HG03103 (cell line): Measurements from ENCODE around the gene PAFAH1B2.
"Not testable (repeated sequence)": the region's sequence is repeated elsewhere in the genome, so short reads cannot be mapped to it uniquely, and the experiment has no call there.

Experiments used
- ATAC-seq: cut with Tn5 transposase; IDR thresholded peaks from one replicate; pipeline ENCODE4 v1.9.1; 2021; ENCODE audit warnings: low read depth; ENCODE audit not compliant: unreplicated experiment

The PAFAH1B2 gene

DNA sequence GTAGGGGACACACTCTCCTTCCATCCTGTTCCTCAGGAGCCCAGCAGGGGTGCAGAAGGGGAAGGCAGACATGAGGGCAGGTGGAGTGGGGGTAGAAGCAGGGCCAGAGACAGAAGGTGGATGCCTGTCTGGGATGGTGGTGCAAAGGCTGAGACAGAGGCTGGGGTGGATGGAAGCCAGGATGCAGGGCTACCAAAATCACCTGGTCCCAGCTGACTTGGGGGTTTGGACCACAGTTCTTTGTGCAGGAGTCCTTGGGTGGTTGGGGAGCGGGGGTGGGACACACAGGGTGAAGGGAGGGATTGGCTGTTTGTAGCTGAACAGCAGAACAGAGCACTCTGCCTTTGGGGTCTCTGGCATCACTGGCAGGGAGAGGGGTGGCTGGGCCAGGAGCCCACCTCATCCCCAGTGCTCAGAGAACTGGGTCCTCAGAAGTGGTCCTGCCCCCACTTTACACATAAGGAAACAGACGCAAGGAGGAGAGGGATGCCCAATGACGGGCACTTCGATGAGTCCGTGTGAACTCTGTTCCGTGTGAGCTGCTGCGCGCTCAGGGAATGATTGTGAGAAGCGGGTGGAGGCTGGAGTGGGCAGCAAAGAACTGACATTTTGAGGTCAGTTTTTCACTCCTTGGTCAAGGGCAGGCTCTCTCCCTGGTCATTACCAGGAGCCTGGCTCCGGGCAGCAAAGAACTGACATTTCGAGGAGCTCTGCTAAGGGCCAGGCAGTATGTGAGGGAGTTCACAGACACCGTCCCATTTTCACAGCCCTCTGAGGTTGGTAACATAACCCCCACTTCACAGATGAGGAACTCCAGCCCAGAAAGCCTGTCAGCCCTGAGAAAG lies 56.9 kb downstream of the PAFAH1B2 start:
- no peak for ATAC-seq

DNA sequence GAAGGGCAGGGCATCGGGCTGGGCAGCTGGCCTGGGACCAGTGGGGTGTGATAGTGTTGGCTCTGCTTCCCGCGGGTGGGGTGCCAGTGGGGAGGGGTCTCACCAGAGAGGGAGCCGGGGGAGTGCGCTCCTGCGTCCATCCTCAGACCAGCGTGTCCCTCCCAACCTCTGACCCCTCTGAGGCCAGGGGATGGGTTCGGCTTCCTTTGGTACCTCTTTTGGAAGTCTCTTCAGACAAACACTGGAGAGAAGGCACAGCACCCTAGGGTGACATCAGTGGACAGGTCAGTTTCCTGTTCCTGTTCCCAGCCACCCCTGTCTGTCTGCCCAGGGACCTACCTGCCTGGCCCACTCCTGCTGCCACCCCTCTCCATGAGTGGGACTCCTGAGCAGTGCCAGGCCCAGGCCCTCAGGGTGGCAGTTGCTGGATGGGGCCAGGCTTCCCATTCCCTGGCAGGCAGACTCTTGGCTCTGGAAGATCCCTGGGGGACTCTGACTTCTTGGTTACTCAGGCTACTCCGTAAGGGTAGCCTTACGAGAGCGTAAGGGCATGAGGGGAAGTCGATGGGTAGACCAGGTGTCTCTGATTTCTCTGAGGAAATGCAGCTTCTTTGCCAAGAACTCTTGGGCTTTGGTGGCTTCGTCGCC lies 57.7 kb downstream of the PAFAH1B2 start:
- ATAC-seq = no peak

DNA sequence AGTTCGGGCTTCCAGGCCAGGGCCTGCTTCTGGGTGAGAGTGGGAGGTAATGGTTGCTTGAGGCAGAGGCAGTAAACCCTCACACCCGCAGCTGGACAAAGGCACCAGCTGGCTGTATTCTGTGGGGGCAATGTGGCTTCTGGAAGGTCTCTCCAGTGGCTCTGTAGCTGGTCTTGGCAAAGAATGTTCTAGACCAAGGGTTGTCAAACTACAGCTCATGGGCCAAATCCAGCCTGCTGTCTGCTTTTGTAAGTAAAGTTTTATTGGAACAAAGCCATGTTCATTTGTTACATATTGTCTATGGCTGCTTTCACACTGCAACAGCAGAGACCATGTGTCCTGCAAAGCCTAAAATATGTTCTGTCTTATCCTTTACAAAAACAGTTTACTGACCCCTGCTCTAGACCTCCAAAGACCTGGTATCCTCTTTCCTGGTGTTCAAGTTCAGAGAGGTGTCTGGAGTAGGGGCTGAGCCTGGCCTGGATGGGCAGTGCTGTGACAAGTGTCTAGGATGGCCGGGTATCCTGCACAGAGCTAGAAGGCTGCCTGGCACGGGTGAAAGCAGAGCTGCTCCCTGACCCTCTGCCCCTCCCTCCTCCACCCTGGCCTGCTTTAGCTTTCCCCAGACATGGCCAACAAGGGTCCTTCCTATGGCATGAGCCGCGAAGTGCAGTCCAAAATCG lies 58.4 kb downstream of the PAFAH1B2 start:
- no peak for ATAC-seq

DNA sequence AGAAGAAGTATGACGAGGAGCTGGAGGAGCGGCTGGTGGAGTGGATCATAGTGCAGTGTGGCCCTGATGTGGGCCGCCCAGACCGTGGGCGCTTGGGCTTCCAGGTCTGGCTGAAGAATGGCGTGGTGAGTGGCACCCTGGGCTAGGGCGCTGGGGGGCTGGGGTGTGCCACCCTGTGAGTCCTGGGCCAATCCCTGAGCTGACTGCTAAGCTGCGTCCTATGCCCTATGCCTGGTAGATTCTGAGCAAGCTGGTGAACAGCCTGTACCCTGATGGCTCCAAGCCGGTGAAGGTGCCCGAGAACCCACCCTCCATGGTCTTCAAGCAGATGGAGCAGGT lies 59.0 kb downstream of the PAFAH1B2 start:
- no peak for ATAC-seq

DNA sequence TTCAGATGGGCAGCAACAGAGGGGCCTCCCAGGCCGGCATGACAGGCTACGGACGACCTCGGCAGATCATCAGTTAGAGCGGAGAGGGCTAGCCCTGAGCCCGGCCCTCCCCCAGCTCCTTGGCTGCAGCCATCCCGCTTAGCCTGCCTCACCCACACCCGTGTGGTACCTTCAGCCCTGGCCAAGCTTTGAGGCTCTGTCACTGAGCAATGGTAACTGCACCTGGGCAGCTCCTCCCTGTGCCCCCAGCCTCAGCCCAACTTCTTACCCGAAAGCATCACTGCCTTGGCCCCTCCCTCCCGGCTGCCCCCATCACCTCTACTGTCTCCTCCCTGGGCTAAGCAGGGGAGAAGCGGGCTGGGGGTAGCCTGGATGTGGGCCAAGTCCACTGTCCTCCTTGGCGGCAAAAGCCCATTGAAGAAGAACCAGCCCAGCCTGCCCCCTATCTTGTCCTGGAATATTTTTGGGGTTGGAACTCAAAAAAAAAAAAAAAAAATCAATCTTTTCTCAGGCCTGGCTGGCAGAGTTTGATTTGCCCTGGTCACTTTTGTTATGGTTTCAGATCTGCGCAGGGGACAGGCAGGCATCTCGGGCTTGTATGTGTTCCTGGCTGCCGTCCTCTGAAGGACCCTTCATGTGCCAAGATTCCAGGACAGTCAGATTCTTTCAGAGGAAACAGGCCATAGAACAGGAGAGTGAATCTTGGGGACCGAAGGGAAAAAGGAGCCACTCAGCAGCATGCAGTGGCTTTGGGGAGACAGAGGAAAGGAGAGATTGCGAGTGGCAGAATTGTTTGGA lies 60.4 kb downstream of the PAFAH1B2 start:
- ATAC-seq = no peak

DNA sequence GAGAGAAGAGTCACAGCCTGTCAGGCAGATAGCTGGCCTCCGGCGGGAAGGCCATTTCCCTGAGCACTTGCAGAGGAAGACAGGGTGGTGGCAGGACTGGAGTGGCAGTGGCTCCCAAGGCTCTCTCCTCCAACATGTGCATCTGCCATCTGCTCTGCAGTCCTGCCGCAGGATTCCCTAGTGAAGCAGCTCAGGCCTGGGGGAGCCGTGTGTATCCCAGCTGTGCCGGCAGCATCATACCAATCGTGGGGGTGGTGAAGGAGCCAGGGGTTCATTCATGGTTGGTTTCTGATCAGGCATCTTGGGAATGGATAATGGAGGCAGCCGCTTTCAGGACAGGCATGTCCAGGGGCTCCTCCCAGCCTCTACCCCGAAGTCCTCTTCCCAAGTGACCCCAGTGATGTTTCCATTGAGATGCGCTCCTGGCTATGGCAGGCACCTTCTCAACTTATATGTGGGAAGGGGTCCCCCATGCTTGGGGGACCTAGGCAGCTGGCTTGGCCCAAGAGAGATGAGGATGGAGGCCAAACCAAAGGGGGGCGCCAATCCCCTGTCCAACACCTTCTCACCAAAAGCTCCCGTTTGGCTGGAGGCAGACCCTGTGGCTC lies 61.2 kb downstream of the PAFAH1B2 start:
- no peak for ATAC-seq

DNA sequence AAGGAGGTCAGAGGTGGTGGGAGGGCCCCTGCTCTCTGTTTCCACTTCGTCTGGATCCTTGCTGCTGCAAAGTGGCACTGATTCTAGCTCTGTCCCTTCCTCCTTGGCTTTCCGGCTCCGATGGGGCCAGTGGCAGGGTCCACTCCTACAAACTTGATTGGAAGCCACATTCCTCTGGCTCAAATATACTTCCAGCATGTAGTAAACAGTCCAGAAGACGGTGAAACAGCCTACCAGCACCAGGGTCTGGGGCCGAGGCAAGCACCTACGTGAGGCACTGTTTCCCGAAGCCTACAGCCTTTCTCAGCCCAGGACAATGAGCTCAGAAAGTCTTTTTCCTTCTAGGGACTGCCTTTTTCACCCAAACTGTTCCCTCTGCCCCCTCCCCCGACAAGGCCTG lies 62.0 kb downstream of the PAFAH1B2 start:
- ATAC-seq = not testable (repeated sequence)

DNA sequence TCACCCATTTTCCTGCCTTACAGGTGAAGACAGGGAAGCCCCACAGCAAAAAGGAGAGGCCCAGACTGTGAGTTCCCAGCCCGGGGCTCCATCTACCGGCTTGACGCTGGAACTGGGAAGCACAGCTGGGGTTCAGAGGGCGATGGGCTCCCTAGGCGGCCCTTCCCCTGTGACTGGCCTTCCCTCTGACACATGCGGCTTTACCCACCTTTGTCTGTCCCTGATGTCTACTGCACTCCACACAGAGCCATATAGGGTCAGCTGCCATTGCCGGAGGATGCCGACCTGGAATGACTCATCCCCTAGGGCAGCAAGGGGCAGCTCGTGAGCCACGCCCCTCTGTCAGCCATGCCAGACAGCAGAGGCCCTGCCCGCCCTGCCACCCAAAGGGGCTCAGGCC lies 62.8 kb downstream of the PAFAH1B2 start:
- ATAC-seq = not testable (repeated sequence)

DNA sequence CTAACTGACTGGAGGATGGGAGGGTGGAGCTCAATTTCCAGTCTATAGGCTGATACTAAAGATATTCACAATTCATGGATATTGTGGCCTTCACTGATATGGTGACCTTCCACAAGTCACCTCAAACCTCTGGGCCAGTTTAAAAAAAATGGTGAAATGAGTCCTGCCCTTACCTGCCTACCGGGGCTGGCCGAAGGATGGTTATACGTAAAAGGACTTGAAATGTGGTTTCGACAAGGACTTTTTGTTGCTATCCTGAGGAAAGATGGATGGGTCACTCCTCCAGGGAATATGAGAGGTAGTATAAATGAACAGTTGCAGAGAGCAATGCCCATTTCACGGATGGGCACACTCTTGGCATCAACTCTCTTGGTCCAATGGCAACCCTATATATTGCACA lies 63.4 kb downstream of the PAFAH1B2 start:
- ATAC-seq = not testable (repeated sequence)

DNA sequence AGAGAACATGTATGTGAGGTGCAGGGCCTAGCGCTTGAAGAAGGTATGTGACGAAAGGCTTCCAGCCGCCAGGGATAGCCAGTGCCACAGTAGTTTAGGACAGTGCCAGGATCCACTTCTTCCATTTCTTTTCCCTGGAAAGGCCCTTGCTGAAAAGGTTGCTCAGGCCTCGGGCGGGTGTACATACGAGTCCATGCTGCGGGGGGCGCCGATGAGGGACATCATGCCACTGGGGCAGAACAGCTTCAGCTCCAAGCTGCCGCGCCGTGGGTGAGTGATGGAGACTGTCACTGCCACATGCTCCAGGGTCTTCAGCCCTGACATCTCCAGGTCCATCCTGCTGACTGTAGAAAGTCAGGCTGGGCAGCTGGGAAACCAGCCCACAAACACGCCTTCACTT lies 64.6 kb downstream of the PAFAH1B2 start:
- ATAC-seq = not testable (repeated sequence)

DNA sequence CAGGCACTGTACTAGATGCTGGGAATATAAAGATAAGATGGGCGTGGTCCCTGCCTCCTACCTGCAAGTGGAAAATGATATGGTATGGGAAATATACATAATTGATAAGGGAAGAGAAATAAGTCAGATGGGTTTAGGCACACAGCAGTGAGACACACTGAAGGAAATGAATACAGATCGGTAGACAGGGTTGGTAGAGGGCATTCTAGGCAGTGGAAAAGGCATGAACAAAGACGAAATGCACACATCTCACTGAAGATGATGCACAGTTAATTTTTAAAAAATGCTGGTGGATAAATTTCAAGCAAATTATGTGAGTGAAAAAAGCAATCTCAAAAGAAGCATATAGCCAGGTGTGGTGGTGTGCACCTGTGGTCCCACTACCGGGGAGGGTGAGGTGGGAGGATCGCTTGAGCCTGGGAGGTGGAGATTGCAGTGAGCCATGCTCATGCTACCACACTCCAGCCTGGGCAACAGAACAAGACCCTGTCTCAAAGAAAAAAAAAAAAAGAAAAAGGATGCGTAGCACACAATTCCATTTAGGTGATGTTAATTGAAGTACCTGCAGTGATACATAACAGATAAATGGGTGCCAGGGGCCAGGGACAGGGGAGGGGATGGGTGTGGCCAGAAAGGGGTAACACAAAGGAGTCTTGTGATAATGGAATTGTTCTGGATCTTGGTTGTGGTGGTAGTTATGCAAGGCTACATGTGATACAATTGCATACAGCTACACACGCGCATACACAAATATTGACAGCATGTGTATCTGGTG lies 65.5 kb downstream of the PAFAH1B2 start:
- not testable (repeated sequence) for ATAC-seq

DNA sequence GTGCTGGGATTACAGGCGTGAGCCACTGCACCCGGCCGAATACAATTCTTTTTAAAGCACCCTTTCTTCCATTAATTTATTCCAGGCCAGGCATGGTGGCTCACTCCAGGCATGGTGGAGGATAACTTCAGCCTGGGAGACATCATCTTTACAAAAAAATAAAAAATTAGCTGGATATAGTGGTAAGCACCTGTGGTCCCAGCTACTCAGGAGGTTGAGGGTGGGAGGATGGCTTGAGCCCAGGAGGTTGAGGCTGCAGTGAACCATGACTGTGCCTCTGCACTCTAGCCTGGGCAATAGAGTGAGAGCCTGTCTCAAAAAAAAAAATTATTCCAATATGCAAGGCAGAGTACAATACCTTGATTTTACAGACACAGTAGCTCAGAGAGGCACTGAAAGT lies 66.5 kb downstream of the PAFAH1B2 start:
- ATAC-seq = no peak

DNA sequence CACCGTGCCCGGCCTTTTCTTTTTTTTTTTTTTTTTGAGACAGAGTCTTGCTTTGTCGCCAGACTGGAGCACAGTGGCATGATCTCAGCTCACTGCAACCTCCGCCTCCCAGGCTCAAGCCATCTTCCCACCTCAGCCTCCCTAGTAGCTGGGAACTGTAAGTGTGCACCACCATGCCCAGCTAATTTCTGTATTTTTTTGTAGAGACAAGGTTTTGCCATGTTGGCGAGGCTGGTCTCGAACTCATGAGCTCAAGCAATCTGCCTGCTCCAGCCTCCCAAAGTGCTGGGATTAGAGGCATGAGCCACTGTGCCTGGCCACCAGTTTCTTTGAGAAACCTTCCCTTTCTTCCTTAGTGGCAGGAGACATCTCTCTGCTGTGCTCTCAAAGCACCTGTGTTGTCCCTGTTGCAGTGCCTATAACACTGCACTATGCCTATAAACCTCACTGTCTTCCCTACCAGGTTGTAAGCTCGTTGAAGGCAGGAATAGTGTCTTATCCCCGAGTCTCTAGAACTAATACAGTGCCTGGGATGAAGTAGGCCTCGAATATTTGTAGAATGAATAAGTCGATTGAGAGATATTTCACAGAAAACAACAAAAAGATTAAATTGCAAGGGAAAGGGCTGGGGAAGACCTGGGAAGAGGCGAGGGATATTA lies 68.7 kb downstream of the PAFAH1B2 start:
- no peak for ATAC-seq

DNA sequence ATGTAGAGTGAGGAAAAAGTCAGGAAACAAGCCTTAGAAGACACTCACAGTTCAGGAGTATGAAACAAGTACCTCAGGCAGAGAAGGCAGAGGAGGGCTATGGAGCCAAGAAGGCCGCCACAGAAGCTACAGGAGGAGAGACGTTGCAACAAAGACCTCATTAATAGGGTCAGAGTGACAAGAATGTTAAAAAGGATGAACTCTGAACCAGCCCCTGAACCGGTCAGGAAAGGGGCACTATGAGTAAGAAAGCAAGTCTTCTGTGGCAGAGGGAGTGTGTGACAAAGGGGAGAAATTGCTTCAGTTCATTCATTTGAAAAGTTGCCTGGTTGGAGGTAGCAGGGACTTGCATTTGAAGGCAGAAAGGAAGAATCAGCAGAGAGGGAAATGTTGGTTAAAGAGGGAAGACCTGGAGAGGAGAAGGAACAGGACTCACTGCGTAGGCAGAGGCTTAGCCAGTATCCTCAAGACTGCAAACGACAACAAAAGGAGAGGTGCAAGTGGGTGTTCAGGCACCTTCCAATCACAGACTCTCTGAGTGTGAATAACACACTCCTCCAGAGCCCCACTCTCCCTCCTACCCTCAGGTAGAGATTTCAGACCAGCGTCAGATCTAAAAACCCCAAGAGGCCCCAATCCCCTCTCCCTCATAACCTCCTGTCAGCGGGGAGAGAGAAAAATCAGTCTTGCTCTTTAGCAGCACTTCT lies 70.5 kb downstream of the PAFAH1B2 start:
- no peak for ATAC-seq

DNA sequence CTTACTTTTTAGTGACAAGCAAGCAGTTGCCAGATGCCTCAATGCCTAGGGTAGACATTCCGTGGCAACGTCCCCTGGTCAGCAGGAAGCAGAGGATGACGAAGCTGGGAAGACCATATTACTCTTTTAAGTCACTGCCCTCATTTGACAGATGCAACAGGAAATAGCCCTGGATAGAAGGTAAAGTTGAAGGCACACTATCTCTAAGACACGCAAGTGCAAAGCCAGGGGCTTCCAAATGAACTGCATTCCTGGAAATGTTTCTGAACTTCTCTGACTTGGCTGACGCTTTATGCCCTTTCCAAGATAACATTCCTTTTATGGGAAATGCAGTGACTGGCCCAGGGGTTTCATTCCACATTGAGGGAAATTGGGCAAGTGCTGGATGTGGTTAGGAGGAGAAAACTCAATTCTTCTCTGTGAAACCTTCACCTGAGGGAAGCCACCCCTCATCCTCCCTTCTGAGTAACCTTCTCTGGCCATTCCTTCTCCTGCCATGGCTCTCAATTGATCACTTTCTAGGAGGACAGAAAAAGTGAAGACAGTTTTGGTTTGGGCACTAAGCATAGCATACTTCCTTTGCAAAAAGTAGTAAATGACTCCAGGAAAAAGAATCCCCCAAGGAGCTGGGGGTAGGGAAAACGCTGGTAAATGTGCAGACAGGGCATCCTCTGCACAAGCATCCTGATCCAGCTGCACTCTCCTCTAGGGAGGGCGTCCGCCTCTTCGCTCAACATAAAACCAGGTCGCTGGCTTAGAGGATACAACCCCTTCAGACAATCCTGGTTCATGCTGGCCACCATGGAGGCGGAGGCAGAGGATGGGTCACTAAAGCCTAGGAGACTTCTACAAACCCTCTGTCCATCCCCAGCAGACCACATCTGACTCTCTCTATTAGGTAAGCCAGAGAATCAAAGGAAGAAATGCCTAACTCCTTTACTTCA lies 73.3 kb downstream of the PAFAH1B2 start:
- ATAC-seq = no peak

DNA sequence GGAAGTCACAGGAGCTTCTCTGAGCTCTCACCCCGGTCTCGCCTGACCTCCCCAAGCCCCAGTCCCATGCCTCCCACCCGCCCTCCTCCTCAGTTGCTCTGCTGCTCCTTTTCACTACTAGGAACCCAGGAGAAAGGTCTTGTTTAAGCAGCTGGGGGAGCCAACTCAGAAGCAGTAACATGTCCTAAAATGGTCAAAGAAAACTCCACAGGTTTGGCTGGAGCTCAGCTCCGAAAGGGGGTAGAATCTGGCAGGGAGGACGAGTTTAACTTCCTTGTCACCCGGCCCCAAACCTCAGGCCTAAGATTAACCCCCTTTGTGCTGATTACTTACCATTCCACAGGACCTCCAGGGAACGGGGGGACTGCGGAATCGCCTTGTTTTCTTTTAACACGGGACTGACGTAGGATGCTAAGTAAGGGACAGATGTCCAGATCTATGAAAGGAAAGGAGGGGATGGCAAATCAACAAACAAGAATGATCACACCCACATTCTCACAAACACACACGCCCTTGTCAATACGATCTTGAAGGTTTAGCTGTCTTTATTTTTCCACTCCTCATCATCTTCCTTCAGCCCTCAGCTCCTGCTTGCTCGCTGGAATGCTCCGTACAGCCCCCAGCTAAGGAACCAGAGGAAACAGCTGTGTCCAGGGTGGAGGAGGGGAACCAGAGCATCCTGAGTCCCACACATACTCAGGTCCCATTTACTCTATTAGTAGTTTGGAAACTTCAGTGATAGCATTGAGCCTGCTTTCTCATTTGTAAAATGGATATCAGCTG lies 74.2 kb downstream of the PAFAH1B2 start:
- no peak for ATAC-seq

DNA sequence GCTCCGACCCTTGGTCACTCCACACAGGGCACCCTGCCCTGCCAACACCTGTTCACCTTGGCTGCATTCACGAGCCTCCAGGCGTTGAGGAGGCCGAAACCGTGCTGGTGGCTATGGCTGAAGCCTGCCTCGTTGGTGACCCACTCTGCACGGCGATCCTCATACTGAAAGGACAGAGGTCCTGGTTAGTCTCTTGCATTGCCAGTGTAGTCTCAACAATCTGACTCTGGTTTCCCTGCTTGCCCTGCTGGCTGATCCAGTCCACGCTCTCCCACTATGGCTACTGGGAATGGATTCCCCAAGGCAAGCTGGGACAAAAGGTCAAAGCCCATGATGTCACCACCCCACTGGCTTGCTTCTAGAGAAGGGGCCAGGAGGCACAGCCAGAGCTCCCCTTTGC lies 74.9 kb downstream of the PAFAH1B2 start:
- ATAC-seq = no peak
